Endothelial cell of umbilical vein (primary cell): ENCODE measurements around the gene CRKL. TPM values are rescaled to one million over a fixed set of nuclear protein-coding genes. Genes with fewer than 3 reads are reported as not detected.

Source experiments
- BruUV-seq: library from RNA; stranded (reverse); fragments of 400-500 nt; replicated peaks from 2 replicates; lab custom pipeline; 2021; lab: Mats Ljungman, UMichigan
- CTCF ChIA-PET: fragments of 300-600, 350-600 bp; sonication (Branson Sonifier 250); formaldehyde crosslinking; loops from one replicate; lab custom pipeline; 2021; ENCODE audit warnings: antibody characterized with exemption, inconsistent platforms; lab: Charles Lee
- POLR2A ChIA-PET: fragments of 300-600, 350-600 bp; sonication (Branson Sonifier 250); formaldehyde crosslinking; loops from one replicate; lab custom pipeline; 2021; ENCODE audit warnings: antibody characterized with exemption, inconsistent platforms; lab: Charles Lee
- DNase-seq: peaks from one replicate; pipeline ENCODE4 v3.0.0-alpha.2; 2011; ENCODE audit warnings: low read depth, low spot score
- FAIRE-seq: peaks from 2 replicates; lab custom pipeline; 2011; peaks lifted over from hg19 to GRCh38; lab: Jason Lieb, UNC
- H2AFZ ChIP-seq: 2 replicates; pipeline ENCODE4 v1.6.0; 2012; ENCODE audit warnings: low read depth, low read length, control low read depth, inconsistent platforms
- H3K27ac ChIP-seq: 2 replicates; pipeline ENCODE4 v1.5.1; 2011; ENCODE audit warnings: low read depth, mild to moderate bottlenecking, control low read depth, low read length, moderate library complexity; ENCODE audit not compliant: insufficient read depth
- H3K27me3 ChIP-seq, 2 experiments: 2 replicates each; pipeline versions ENCODE4 v1.6.0 to v1.6.1; 2011; ENCODE audit warnings: low read length in 2 of 2, mixed read lengths in 1 of 2; ENCODE audit not compliant: control insufficient read depth in 2 of 2, insufficient read depth in 2 of 2
- H3K36me3 ChIP-seq, 2 experiments: 2 replicates in 1 of 2; 3 replicates in 1 of 2; pipeline ENCODE4 v1.5.1; 2011; ENCODE audit warnings: low read length in 2 of 2, mild to moderate bottlenecking in 1 of 2, moderate library complexity in 1 of 2; ENCODE audit not compliant: control insufficient read depth in 2 of 2, insufficient read depth in 2 of 2; ENCODE audit errors: extremely low read depth in 1 of 2
- H3K4me1 ChIP-seq: 3 replicates; pipeline ENCODE4 v1.5.1; 2011; ENCODE audit warnings: mild to moderate bottlenecking, low read length; ENCODE audit not compliant: control insufficient read depth, insufficient read depth; ENCODE audit errors: extremely low read depth
- H3K4me2 ChIP-seq: 2 replicates; pipeline ENCODE4 v1.6.1; 2011; ENCODE audit warnings: low read length, control low read depth, mixed read lengths; ENCODE audit not compliant: insufficient read depth
- H3K4me3 ChIP-seq, 3 experiments: fragments of 200-600 bp in 1 of 3; sonication (generic), shearing (Covaris generic) in 1 of 3; replicated peaks in 1 of 3; 2 replicates each; pipeline ENCODE4 v1.5.1; 2011 to 2016; ENCODE audit warnings: control low read depth in 3 of 3, low read length in 3 of 3, mild to moderate bottlenecking in 2 of 3, inconsistent platforms in 1 of 3, low read depth in 1 of 3, moderate library complexity in 1 of 3; ENCODE audit not compliant: insufficient read depth in 1 of 3
- H3K79me2 ChIP-seq: 2 replicates; pipeline ENCODE4 v1.6.0; 2012; ENCODE audit warnings: low read length, inconsistent platforms; ENCODE audit not compliant: control insufficient read depth, insufficient read depth
- H3K9ac ChIP-seq: replicated peaks from 2 replicates; pipeline ENCODE3; 2011; ENCODE audit warnings: low read length, control low read depth; ENCODE audit not compliant: insufficient read depth; ENCODE audit errors: extremely low read depth
- H3K9me1 ChIP-seq: replicated peaks from 3 replicates; pipeline ENCODE4 v1.6.0; 2011; ENCODE audit warnings: mild to moderate bottlenecking, low read length; ENCODE audit not compliant: control insufficient read depth, insufficient read depth; ENCODE audit errors: extremely low read depth
- H3K9me3 ChIP-seq: replicated peaks from 2 replicates; pipeline ENCODE4 v1.5.1; 2012; ENCODE audit warnings: low read length, inconsistent platforms; ENCODE audit not compliant: control insufficient read depth, insufficient read depth
- H4K20me1 ChIP-seq: replicated peaks from 2 replicates; pipeline ENCODE3; 2011; ENCODE audit warnings: mild to moderate bottlenecking, low read length; ENCODE audit not compliant: control insufficient read depth, insufficient read depth; ENCODE audit errors: extremely low read depth
- EZH2 ChIP-seq: IDR thresholded peaks from 2 replicates; pipeline ENCODE4 v1.6.1; 2012; ENCODE audit warnings: borderline replicate concordance, low read depth, mild to moderate bottlenecking, moderate library complexity, low read length, inconsistent platforms; ENCODE audit not compliant: severe bottlenecking
- FOS ChIP-seq: IDR thresholded peaks from 2 replicates; pipeline ENCODE4 v1.6.1; 2011; ENCODE audit warnings: mild to moderate bottlenecking, low read length, moderate library complexity, borderline replicate concordance; ENCODE audit not compliant: insufficient read depth
- JUN ChIP-seq: IDR thresholded peaks from 2 replicates; pipeline ENCODE4 v1.6.1; 2011; ENCODE audit warnings: borderline replicate concordance, low read depth; ENCODE audit not compliant: insufficient read length, insufficient read depth
- MYC ChIP-seq: IDR thresholded peaks from one replicate; pipeline ENCODE4 v1.6.1; 2011; ENCODE audit warnings: mild to moderate bottlenecking, low read depth, low read length
- POLR2A ChIP-seq: IDR thresholded peaks from 2 replicates; pipeline ENCODE4 v1.6.1; 2012; ENCODE audit warnings: low read depth, mild to moderate bottlenecking, control low read depth, low read length
- POLR2AphosphoS5 ChIP-seq: IDR thresholded peaks from 2 replicates; pipeline ENCODE4 v1.6.1; 2012; ENCODE audit warnings: low read depth, mild to moderate bottlenecking, control low read depth, low read length, moderate library complexity; ENCODE audit not compliant: insufficient read depth
- dilution Hi-C: fragments of 300-500 bp; cut with MboI; formaldehyde crosslinking; loops from one replicate; pipeline ENCODE4 v1.15.0; 2019; ENCODE audit warnings: low sequenced_read_pairs; ENCODE audit not compliant: extremely low pct_ligation_motif_present
- intact Hi-C: fragments of 100-400 bp; cut with micrococcal nuclease; formaldehyde crosslinking; loops from one replicate; pipeline ENCODE4 v1.10.0; 2022
- polyA plus RNA-seq, 4 experiments: library from polyadenylated mRNA; depleted of rRNA in 3 of 4; stranded (reverse) in 3 of 4; unstranded in 1 of 4; fragments of >200 nt; gene quantifications; 2 replicates each; pipeline versions ENCODE4 v1.2.1 to v1.2.3, GENCODE V29; 2011 to 2012; ENCODE audit warnings: missing spikeins in 1 of 4
- total RNA-seq: library from RNA; stranded (reverse); gene quantifications from 2 replicates; pipeline ENCODE4 v1.2.3, GENCODE V29; 2021
- TF ChIP-seq, protein P1 (sequence below): IDR thresholded peaks from 2 replicates; pipeline ENCODE4 v1.6.1; 2011; ENCODE audit not compliant: insufficient read depth, insufficient read length

CRKL gene
- total and polyA plus RNA-seq, 2 donors (not counting 3 experiments of a cell fraction or from before 2014, with no cell fraction given) = 18.0 to 50.6 TPM

DNA sequence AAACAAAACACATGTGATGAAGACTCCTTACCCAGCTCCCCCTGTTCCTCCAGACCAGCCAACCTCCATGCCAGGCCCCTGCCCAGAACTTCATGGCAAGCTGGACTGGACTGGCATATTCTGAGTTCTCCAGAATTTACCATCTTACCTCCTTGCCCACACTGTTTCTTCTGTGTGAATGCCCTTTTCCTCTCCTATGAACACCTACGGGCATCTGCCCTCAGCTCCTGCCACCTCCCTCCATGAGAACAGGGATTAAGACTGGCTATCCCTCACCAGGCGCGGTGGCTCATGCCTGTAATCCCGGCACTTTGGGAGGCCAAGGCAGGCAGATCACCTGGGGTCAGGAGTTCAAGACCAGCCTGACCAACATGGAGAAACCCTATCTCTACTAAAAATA is 43.4 kb downstream of the CRKL start:
- POLR2A ChIA-PET = interaction anchor here (0.7 kb wide), 1 partner anchor 99 kb away, joined by 5 read pairs; no protein-coding TSS in a partner anchor
- no peaks in the 10 kb centered on the region for H3K79me2 ChIP-seq
- TF ChIP-seq EZH2 = no peak
- no peak for TF ChIP-seq MYC
- TF ChIP-seq, protein P1, sequence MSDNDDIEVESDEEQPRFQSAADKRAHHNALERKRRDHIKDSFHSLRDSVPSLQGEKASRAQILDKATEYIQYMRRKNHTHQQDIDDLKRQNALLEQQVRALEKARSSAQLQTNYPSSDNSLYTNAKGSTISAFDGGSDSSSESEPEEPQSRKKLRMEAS = no peak

GRCh38 chr22:20962491-20962945 is 45.3 kb downstream of the CRKL start:
- no peaks in the 10 kb centered on the region for H3K36me3 ChIP-seq
- H3K27me3 ChIP-seq = peaks cover 4 to 23% of the 10 kb centered on the region in 2 experiments
- no peaks in the 10 kb centered on the region for H3K79me2 ChIP-seq
- FAIRE-seq = no peak
- POLR2A ChIA-PET = no interaction called here
- no peak overlapping the region for H3K4me2 ChIP-seq
- CTCF ChIA-PET = interaction anchor here (1.1 to 2.5 kb wide), 4 partner anchors 9 to 77 kb away, joined by 3 to 6 read pairs (median 4); no protein-coding TSS in a partner anchor
- dilution Hi-C loops (no loop called here), intact Hi-C loops (loop anchor here (1.0 to 5.0 kb wide), 2 partner anchors 45 to 77 kb away; partner anchors contain the start of gene CRKL)
- H3K4me1 ChIP-seq = peaks cover 5% of the 10 kb centered on the region
- no TSS peak for BruUV-seq
- no peaks in the 10 kb centered on the region for H3K9me3 ChIP-seq
- no peak overlapping the region for H3K27ac ChIP-seq
- H3K9ac ChIP-seq = no peak overlapping the region
- no peaks in the 10 kb centered on the region for H3K9me1 ChIP-seq
- no peak overlapping the region for H2AFZ ChIP-seq
- DNase-seq = no peak
- no peaks in the 10 kb centered on the region for H4K20me1 ChIP-seq
- H3K4me3 ChIP-seq = no peak overlapping the region
- TF ChIP-seq EZH2 (no peak), JUN (no peak), POLR2A (no peak), POLR2AphosphoS5 (no peak), FOS (no peak), MYC (no peak)

More for the DNA sequence above, 43.4 kb downstream of the CRKL start:
- Histone ChIP-seq H3K27me3 (peaks cover 4 to 16% of the 10 kb centered on the region in 2 experiments), H3K27ac (no peak overlapping the region), H3K4me1 (peaks cover 10% of the 10 kb centered on the region), H3K4me2 (no peak overlapping the region), H4K20me1 (no peaks in the 10 kb centered on the region), H3K9me1 (no peaks in the 10 kb centered on the region), H3K9ac (no peak overlapping the region), H3K4me3 (no peak overlapping the region), H3K36me3 (no peaks in the 10 kb centered on the region), H3K9me3 (no peaks in the 10 kb centered on the region), H2AFZ (no peak overlapping the region)
- no peak for FAIRE-seq
- no peak for DNase-seq
- intact Hi-C loops = loop anchor here (5.0 kb wide), 1 partner anchor 43 kb away; the partner anchor contains the start of gene CRKL
- no TSS peak for BruUV-seq
- CTCF ChIA-PET = interaction anchor here (0.7 to 4.5 kb wide), 5 partner anchors 15 to 80 kb away, joined by 3 to 14 read pairs (median 3); partner anchors contain the start of gene LZTR1
- dilution Hi-C loops = no loop called here
